ENCODE results near the gene ELP1. TPM values are rescaled to one million over a fixed set of nuclear protein-coding genes. Genes with fewer than 3 reads are reported as not detected.

Gene ELP1
- total RNA-seq, 2 donors from 2014 or later = 11.8 to 21.6 TPM

DNA sequence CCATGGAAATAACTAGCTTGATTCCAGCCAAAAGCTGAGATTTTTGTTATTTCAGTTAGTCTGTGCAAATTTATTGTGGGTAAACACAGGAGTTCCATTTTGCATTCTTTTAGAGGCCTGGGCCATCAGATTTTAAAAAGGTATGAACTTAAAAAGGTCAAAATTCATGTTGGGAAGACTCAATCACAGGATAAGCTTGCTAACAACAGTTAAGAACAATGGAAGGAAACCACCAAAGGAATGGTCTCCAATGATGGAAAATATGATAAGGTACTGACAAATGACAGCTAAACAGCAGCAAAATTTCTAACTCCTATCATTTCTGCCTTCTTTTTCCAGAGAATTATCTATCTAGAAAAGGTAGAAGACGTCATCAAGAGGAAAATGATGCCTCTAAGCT lies 16.2 kb upstream of the ELP1 start:
- no peaks in the 10 kb centered on the region for H3K4me1 ChIP-seq
- H3K9me3 ChIP-seq = no peaks in the 10 kb centered on the region
- DNase-seq = no peak
- H3K9ac ChIP-seq (ENCODE audit: low read depth in 2 of 2, low read length in 2 of 2) = no peak overlapping the region
- no peaks in the 10 kb centered on the region for H3K27me3 ChIP-seq
- H3K36me3 ChIP-seq = no peaks in the 10 kb centered on the region
- H3K27ac ChIP-seq = no peak overlapping the region
- intact Hi-C loops (cut with DNase I) = no loop called here
- TF ChIP-seq, protein P1, sequence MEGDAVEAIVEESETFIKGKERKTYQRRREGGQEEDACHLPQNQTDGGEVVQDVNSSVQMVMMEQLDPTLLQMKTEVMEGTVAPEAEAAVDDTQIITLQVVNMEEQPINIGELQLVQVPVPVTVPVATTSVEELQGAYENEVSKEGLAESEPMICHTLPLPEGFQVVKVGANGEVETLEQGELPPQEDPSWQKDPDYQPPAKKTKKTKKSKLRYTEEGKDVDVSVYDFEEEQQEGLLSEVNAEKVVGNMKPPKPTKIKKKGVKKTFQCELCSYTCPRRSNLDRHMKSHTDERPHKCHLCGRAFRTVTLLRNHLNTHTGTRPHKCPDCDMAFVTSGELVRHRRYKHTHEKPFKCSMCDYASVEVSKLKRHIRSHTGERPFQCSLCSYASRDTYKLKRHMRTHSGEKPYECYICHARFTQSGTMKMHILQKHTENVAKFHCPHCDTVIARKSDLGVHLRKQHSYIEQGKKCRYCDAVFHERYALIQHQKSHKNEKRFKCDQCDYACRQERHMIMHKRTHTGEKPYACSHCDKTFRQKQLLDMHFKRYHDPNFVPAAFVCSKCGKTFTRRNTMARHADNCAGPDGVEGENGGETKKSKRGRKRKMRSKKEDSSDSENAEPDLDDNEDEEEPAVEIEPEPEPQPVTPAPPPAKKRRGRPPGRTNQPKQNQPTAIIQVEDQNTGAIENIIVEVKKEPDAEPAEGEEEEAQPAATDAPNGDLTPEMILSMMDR (IDR thresholded peaks at IDR 0.05) = no peak
- H3K4me3 ChIP-seq = no peak overlapping the region

DNA sequence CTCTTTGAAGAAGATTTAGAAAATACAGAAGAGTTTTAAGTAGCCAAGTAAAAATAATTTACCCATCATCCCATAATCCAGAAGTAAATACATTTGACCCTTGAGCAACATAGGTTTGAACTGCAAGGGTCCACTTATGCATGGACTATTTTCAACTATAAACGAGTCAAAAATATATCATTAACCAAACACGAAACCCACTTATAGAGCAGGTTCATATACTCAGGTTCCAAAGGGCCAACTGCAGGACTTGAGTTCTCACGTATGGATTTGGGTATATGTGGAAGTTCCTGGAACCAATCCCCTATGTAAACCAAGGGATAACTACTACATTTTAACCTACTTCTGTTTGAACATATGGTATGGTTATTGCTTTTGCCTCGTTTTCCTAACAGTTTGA lies 6.1 kb upstream of the ELP1 start:
- Histone ChIP-seq H3K4me1 (no peaks in the 10 kb centered on the region), H3K36me3 (no peaks in the 10 kb centered on the region), H3K27me3 (no peaks in the 10 kb centered on the region), H3K9me3 (no peaks in the 10 kb centered on the region), H3K4me3 (no peak overlapping the region), H3K9ac (ENCODE audit: low read depth in 2 of 2, low read length in 2 of 2) (no peak overlapping the region), H3K27ac (no peak overlapping the region)
- no peak for DNase-seq
- intact Hi-C loops (cut with DNase I) = no loop called here
- TF ChIP-seq, protein P1 (IDR thresholded peaks at IDR 0.05) = no peak

DNA sequence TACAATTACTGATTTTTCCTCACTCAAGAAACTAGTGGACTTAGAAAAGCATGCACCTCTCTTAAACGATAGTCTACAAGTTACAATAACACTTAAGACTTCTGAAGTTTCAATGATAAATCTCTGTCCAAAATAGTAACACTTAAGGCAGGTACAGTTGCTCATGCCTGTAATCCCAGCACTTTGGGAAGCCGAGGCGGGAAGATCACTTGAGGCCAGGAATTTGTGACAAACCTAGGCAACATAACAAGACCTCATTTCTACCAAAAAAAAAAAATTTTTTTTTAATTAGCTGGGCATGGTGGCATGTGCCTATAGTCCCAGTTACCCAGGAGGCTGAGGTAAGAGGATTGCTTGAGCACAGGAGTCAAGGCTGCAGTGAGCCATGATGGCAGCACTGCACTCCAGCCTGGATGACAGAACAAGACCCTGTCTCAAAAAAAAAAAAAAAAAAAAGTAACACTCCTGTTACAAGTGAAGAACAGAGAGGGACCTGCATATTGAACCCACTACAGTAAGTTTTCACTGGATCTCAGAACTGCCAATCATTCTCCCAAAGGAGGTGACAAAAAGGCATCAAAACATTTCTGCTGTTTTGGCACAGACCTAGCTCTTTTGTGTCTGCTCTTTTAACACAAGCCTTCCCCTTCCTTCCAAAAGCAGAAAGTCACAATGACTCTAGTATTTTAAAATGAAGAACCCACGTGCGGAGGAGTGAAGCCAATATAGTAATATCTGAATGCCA lies 3.8 kb upstream of the ELP1 start:
- no peak for DNase-seq
- Histone ChIP-seq H3K9me3 (no peaks in the 10 kb centered on the region), H3K27ac (no peak overlapping the region), H3K27me3 (no peaks in the 10 kb centered on the region), H3K4me3 (no peak overlapping the region), H3K4me1 (peaks cover 3% of the 10 kb centered on the region), H3K36me3 (no peaks in the 10 kb centered on the region), H3K9ac (ENCODE audit: low read depth in 2 of 2, low read length in 2 of 2) (no peak overlapping the region)
- intact Hi-C loops (cut with DNase I) = no loop called here
- TF ChIP-seq, protein P1 (IDR thresholded peaks at IDR 0.05) = no peak

DNA sequence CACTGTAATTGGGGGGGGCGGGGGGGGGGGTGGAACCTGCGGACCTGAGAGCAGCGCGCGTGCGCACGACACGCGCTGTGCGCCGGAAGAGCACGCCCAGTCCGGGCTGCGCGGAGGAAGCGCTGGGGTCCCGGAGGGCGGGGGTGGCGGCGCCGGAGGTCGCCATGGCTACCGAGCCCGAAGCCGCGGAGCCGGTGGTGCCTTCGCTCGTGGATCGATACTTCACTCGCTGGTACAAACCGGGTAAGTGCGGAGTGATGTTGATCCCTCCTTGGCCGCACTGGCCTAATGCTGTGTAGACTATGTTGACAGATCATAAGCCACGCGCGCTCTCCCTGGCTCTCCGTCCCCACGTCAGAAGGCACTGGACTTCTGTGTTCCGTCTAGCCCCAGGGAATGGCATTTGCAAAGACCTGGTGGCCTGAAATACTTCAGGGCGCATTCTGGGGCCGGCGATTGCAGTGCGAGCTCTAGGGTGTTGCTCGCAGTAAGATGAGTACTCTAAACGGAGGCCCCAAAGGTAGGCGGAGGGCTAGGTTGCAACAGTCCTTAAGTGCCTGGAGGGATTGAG lies 484 bp upstream of the ELP1 start, which contains the start of gene ABITRAM:
ABITRAM (plus strand) TSS at position 78 of the 571 bp plus-strand sequence; CDS start at position 165, 87 bp downstream.
- Histone ChIP-seq H3K36me3 (no peaks in the 10 kb centered on the region), H3K9ac (ENCODE audit: low read depth in 2 of 2, low read length in 2 of 2) (peak within 1 kb of the TSS; percentile 80 to 98), H3K27me3 (no peaks in the 10 kb centered on the region), H3K4me3 (peak within 1 kb of the TSS; percentile 89), H3K9me3 (no peaks in the 10 kb centered on the region), H3K27ac (peak within 1 kb of the TSS; percentile 84), H3K4me1 (peaks cover 8% of the 10 kb centered on the region)
- TF ChIP-seq, protein P1 (IDR thresholded peaks at IDR 0.05) = no peak
- intact Hi-C loops (cut with DNase I) = no loop called here
- peak; percentile 64 for DNase-seq

DNA sequence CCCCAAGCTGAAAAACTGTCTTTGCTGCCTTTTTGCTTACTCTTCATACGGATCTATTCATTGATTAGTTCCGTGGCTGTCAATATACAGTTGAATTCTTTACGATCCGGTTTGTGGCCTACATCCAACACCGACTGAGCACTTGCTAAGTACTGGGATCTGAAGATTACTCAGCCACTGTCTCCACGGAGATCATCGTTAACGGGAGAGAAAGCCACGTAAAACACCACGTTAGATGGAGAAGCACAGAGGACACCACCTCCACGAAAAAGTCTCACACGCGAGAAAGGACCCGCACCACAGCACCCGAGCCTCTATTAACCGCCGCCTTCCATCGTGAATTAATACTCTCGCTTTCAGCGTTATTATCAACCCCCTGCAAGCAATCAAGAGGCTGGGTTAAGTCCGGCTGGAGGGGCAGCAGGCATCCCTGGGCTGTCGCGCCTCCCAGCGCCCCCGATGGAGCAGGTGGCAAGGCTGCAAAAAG lies 650 bp downstream of the ELP1 start:
- TF ChIP-seq, protein P1 (IDR thresholded peaks at IDR 0.05) = no peak
- peak overlapping the region; percentile 71 to 90 for H3K9ac ChIP-seq (ENCODE audit: low read depth in 2 of 2, low read length in 2 of 2)
- H3K27ac ChIP-seq = peak overlapping the region; percentile 84
- DNase-seq = no peak
- no peaks in the 10 kb centered on the region for H3K9me3 ChIP-seq
- peak overlapping the region; percentile 89 for H3K4me3 ChIP-seq
- H3K4me1 ChIP-seq = peaks cover 8% of the 10 kb centered on the region
- H3K27me3 ChIP-seq = no peaks in the 10 kb centered on the region
- intact Hi-C loops (cut with DNase I) = no loop called here
- no peaks in the 10 kb centered on the region for H3K36me3 ChIP-seq

Data from colonic mucosa (tissue), 4 donors.